Motor neuron (in vitro differentiated cells): ENCODE measurements around the gene SMC3. TPM values are rescaled to one million over a fixed set of nuclear protein-coding genes. Genes with fewer than 3 reads are reported as not detected.

Experiments
- ATAC-seq, 8 experiments: fragments of 200-7000 bp; cut with Tn5 transposase; replicated peaks in 6 of 8; 2 replicates each; pipeline ENCODE4 v1.8.0; 2021; ENCODE audit warnings: mild to moderate bottlenecking in 8 of 8, moderate library complexity in 8 of 8
- H3K27ac ChIP-seq, 2 donors: fragments of 250-450 bp; sonication (Bioruptor Pico); 2 replicates each; pipeline ENCODE4 v1.9.0; 2021; ENCODE audit warnings: antibody characterized with exemption in 2 of 2, mild to moderate bottlenecking in 2 of 2, moderate library complexity in 1 of 2
- H3K4me1 ChIP-seq, 2 donors: fragments of 250-450 bp; sonication (Bioruptor Pico); replicated peaks in 1 of 2; 2 replicates each; pipeline ENCODE4 v1.6.1; 2021; ENCODE audit warnings: antibody characterized with exemption in 2 of 2, mild to moderate bottlenecking in 2 of 2, moderate library complexity in 1 of 2
- H3K4me3 ChIP-seq, 5 donors: fragments of 250-450 bp; sonication (Bioruptor Pico); 2 replicates each; pipeline ENCODE4 v1.9.0; 2021; ENCODE audit warnings: antibody characterized with exemption in 5 of 5, mild to moderate bottlenecking in 5 of 5, moderate library complexity in 4 of 5
- WGBS, 10 experiments: fragments of 450-650 bp; shearing (Covaris generic); methylation state at CpG; one replicate each; pipeline ENCODE4 v1.0.0; 2022; 5-methylcytosine and 5-hydroxymethylcytosine counted together
- in situ Hi-C, 9 experiments: fragments of 400-800 bp; cut with MboI; loops; one replicate each; pipeline ENCODE4 v1.15.0; 2021; ENCODE audit warnings: low sequenced_read_pairs in 9 of 9, low pct_unique_long_range_greater_than_20kb in 2 of 9; ENCODE audit not compliant: unreplicated experiment in 9 of 9
- total RNA-seq, 8 experiments: library from RNA; unstranded; fragments of 300-600 nt; gene quantifications; 2 replicates each; pipeline versions ENCODE4 v1.2.3 to v1.2.4, GENCODE V29; 2022

Gene SMC3
- total RNA-seq, 8 experiments from 2014 or later, result 15.2 to 92.6 (median 46.6) TPM

DNA sequence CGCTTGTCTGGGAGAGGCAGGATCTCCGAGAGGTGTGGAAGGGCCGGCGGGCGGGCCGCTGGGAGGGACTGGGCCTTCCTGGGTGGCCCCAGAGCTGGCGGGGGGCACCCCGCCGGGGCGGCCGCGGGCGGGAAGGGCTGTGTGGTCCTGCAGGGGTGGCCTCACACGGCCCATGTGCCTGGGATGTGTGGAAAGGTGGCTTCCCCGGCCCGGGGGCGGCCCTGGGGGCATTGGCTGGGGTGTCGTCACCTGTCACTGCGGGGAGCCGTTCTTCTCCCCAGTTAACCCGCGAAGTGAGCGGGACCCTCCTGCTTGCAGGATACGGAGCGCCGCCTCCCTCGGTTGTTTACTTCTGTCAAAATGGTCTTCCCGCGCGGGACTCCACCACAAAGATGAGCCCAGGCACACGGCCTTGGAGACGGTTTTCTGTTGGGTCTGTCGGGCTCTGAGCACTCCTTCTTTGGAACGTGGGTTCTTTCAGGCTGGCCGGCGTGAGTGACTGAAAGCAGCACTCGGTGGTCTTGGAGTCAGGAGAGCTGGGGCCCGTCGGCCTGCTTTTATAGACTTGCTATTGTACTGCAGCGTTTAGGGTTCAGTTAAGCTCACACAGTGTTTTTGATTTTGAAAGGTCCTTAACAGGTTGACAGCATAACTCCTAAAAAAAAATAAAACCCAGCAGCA lies 700 bp downstream of the SMC3 start:
- WGBS, 10 experiments, result 0 to 5% (median 0%) methylated on average over 1 to 17 of the region's 40 CpGs; no CpG with 5 or more reads in 3 of the 10 experiments
- H3K4me3 ChIP-seq, result peak overlapping the region; percentile 77 to 89 (median 85)
- in situ Hi-C loops, result loop anchor here in 2 of 9 experiments (25.0 kb wide), 1 partner anchor 256 kb away; the partner anchor contains the start of gene SMNDC1 (in 2 of the 2)
- peak overlapping the region; percentile 99 for H3K27ac ChIP-seq
- peaks cover 6 to 21% of the 10 kb centered on the region in 2 donors for H3K4me1 ChIP-seq
- ATAC-seq, result peak; percentile 37 to 49 (median 46)

GRCh38 chr10:110569122-110569521 lies 1.6 kb downstream of the SMC3 start:
- Histone ChIP-seq H3K4me1 (peaks cover 6 to 21% of the 10 kb centered on the region in 2 donors), H3K4me3 (peak overlapping the region; percentile 77 to 89 (median 85)), H3K27ac (no peak overlapping the region)
- ATAC-seq, result no peak
- WGBS, 10 experiments, result 33 to 83% (median 68%) methylated on average over 2 to 3 of the region's 3 CpGs; no CpG with 5 or more reads in 1 of the 10 experiments
- in situ Hi-C loops, result loop anchor here in 2 of 9 experiments (25.0 kb wide), 1 partner anchor 257 kb away; the partner anchor contains the start of gene SMNDC1 (in 2 of the 2)

- Histone ChIP-seq H3K4me3 (peak overlapping the region in 2 of 5 donors; percentile 77 to 85), H3K4me1 (peaks cover 6 to 21% of the 10 kb centered on the region in 2 donors), H3K27ac (no peak overlapping the region)
- in situ Hi-C loops, result loop anchor here in 2 of 9 experiments (25.0 kb wide), 1 partner anchor 257 kb away; the partner anchor contains the start of gene SMNDC1 (in 2 of the 2)
- 71 to 100% (median 94%) methylated on average over 1 of the region's 1 CpG; no CpG with 5 or more reads in 4 of the 10 experiments for WGBS, 10 experiments
- ATAC-seq, result no peak
Observed at GRCh38 chr10:110569736-110570135, 2.2 kb downstream of the SMC3 start.

- H3K4me1 ChIP-seq, result peaks cover 6 to 21% of the 10 kb centered on the region in 2 donors
- no peak overlapping the region for H3K4me3 ChIP-seq
- in situ Hi-C loops, result loop anchor here in 2 of 9 experiments (25.0 kb wide), 1 partner anchor 259 kb away; the partner anchor contains the start of gene SMNDC1 (in 2 of the 2)
- WGBS, 10 experiments, result 52 to 96% (median 75%) methylated on average over 1 to 2 of the region's 2 CpGs; no CpG with 5 or more reads in 2 of the 10 experiments
- no peak for ATAC-seq
- H3K27ac ChIP-seq, result no peak overlapping the region
Observed at GRCh38 chr10:110571093-110571743, 3.7 kb downstream of the SMC3 start.

DNA sequence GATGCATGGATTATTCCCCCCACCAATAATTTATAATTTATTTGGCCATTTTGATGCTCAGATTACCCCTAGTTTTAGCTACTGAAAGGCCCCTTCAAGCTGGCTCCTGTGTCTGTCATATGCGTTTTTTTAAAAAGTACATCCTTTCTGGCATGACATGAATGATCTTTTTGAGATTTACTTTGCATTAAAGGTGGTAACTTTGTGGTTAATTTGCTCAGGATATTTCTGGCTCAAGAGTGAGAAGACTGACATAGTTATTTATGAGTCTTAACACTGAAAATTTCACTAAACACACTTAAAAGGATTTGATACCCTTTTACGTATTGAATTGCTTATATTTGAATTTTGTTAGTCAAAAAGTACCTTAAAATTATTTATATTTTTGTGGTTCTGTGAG lies 5.4 kb downstream of the SMC3 start:
- no peak overlapping the region for H3K4me3 ChIP-seq
- no peak for ATAC-seq
- no peak overlapping the region for H3K27ac ChIP-seq
- peaks cover 3 to 19% of the 10 kb centered on the region in 2 donors for H3K4me1 ChIP-seq
- in situ Hi-C loops, result loop anchor here in 2 of 9 experiments (25.0 kb wide), 1 partner anchor 261 kb away; the partner anchor contains the start of gene SMNDC1 (in 2 of the 2)
- WGBS, 10 experiments, result 64 to 100% (median 80%) methylated on average over 1 to 2 of the region's 2 CpGs; no CpG with 5 or more reads in 2 of the 10 experiments

DNA sequence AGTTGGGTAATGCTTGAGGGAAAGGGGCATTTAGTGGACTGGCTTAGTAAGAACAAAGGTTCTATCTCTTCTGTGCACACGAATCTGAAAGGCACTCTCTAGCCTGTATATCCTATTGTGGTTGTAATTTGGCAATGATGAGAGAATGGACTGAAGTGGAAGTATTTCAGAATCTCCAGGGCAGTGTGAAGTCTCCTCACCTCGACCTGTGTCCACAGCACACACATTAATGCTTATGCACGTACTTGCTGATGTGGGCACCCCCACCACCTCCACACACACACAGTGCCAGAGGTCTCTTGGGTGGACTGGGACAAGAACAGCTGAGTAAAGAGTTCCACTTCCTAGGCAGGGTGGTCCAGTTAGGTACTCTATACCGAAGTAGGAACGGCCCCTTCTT lies 6.9 kb downstream of the SMC3 start:
- H3K4me3 ChIP-seq, result no peak overlapping the region
- in situ Hi-C loops, result loop anchor here in 2 of 9 experiments (25.0 kb wide), 1 partner anchor 262 kb away; the partner anchor contains the start of gene SMNDC1 (in 2 of the 2)
- peak in 2 of 8 experiments; percentile 12 to 31 for ATAC-seq
- H3K4me1 ChIP-seq, result peaks cover under 1 to 11% of the 10 kb centered on the region in 2 donors
- no peak overlapping the region for H3K27ac ChIP-seq
- WGBS, 10 experiments, result 50 to 100% (median 79%) methylated on average over 1 to 3 of the region's 5 CpGs; no CpG with 5 or more reads in 3 of the 10 experiments

- no peak overlapping the region for H3K27ac ChIP-seq
- ATAC-seq, result no peak
- in situ Hi-C loops, result no loop called here
- WGBS, 10 experiments, result 35 to 100% (median 88%) methylated on average over 2 to 5 of the region's 5 CpGs
- H3K4me1 ChIP-seq, result no peaks in the 10 kb centered on the region
- no peak overlapping the region for H3K4me3 ChIP-seq
Observed at GRCh38 chr10:110576220-110576619, 8.7 kb downstream of the SMC3 start.

GRCh38 chr10:110577056-110577455 lies 9.6 kb downstream of the SMC3 start:
- H3K4me1 ChIP-seq, result no peaks in the 10 kb centered on the region
- 48 to 100% (median 92%) methylated on average over 1 to 3 of the region's 3 CpGs for WGBS, 10 experiments
- in situ Hi-C loops, result no loop called here
- no peak overlapping the region for H3K4me3 ChIP-seq
- ATAC-seq, result no peak
- H3K27ac ChIP-seq, result no peak overlapping the region

DNA sequence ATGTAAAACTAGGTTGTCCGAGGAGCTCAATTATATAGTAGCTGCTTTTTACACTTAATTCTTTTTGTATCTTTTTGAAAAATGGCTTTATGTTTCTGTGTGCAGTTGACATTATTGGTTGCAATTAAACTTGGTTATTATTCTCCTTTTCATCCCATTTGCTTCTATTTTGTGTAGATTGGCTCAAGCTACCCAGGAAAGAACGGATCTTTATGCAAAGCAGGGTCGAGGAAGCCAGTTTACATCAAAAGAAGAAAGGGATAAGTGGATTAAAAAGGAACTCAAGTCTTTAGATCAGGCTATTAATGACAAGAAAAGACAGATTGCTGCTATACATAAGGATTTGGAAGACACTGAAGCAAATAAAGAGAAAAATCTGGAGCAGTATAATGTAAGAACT lies 16.5 kb downstream of the SMC3 start:
- in situ Hi-C loops, result no loop called here
- no peaks in the 10 kb centered on the region for H3K4me1 ChIP-seq
- WGBS, 10 experiments, result 67 to 100% (median 83%) methylated on average over 2 to 3 of the region's 3 CpGs; no CpG with 5 or more reads in 1 of the 10 experiments
- H3K27ac ChIP-seq, result no peak overlapping the region
- H3K4me3 ChIP-seq, result no peak overlapping the region
- no peak for ATAC-seq

- 80 to 100% (median 90%) methylated on average over 2 to 4 of the region's 5 CpGs; no CpG with 5 or more reads in 3 of the 10 experiments for WGBS, 10 experiments
- no peaks in the 10 kb centered on the region for H3K4me1 ChIP-seq
- in situ Hi-C loops, result no loop called here
- H3K27ac ChIP-seq, result no peak overlapping the region
- H3K4me3 ChIP-seq, result no peak overlapping the region
- no peak for ATAC-seq
Observed at GRCh38 chr10:110591760-110592159, 24.3 kb downstream of the SMC3 start.

- H3K4me3 ChIP-seq, result no peak overlapping the region
- 83 to 100% (median 100%) methylated on average over 1 to 2 of the region's 2 CpGs; no CpG with 5 or more reads in 1 of the 10 experiments for WGBS, 10 experiments
- in situ Hi-C loops, result no loop called here
- no peaks in the 10 kb centered on the region for H3K4me1 ChIP-seq
- ATAC-seq, result no peak
- H3K27ac ChIP-seq, result no peak overlapping the region
Observed at GRCh38 chr10:110597476-110597875, 30.0 kb downstream of the SMC3 start.

DNA sequence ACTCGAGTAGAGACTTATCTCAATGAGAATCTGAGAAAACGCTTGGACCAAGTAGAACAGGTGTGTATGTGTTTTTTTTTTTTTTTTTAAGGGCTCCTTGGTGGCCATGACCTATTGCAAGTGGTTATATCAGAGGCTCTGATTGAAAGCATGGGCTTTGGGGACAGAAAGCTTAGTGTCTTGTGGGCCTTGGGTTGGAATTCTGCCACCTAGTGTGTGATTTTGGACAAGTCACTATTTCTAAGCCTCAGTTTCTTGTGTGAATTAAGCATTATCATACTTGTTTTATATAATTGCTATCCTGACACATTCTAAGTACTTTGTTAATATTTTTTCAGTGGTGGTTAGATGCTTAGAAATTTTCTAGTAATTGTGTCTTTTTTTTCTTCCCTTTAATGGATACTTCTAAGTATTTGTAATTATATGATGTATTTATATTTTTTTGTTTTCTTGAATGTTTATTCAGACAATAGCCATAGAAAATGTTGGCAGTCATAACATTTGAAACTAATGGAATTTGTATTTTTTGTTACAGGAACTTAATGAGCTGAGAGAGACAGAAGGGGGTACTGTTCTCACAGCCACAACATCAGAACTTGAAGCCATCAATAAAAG lies 33.1 kb downstream of the SMC3 start:
- in situ Hi-C loops, result loop anchor here in 7 of 9 experiments (10.0 to 25.0 kb wide), 4 partner anchors 137 to 1537 kb away; no protein-coding TSS in a partner anchor
- peak in 6 of 8 experiments; percentile 24 to 67 (median 54) for ATAC-seq
- no peak overlapping the region for H3K27ac ChIP-seq
- no peak overlapping the region for H3K4me3 ChIP-seq
- 67 to 100% (median 83%) methylated on average over 1 to 2 of the region's 2 CpGs; no CpG with 5 or more reads in 4 of the 10 experiments for WGBS, 10 experiments
- H3K4me1 ChIP-seq, result no peaks in the 10 kb centered on the region
